Activated CD8-positive, alpha-beta T cell treated with anti-CD3 and anti-CD28 coated beads for 36 hours (primary cell): ENCODE data around the gene COL11A2. TPM values are rescaled to one million over a fixed set of nuclear protein-coding genes. Genes with fewer than 3 reads are reported as not detected.

Experiments
- ATAC-seq: fragments of 200-7000 bp; cut with Tn5 transposase; one replicate; pipeline ENCODE4 v1.10.0; 2021; ENCODE audit warnings: mild to moderate bottlenecking, moderate library complexity
- CTCF ChIA-PET: fragments of 350-600 bp; sonication (Branson Sonifier 250); formaldehyde crosslinking; loops from one replicate; lab custom pipeline; 2021; ENCODE audit warnings: antibody characterized with exemption; lab: Charles Lee
- POLR2A ChIA-PET: fragments of 350-600 bp; sonication (Branson Sonifier 250); formaldehyde crosslinking; loops from one replicate; lab custom pipeline; 2021; ENCODE audit warnings: antibody characterized with exemption; lab: Charles Lee
- DNase-seq: peaks from one replicate; pipeline ENCODE4 v3.0.0-alpha.2; 2020
- H3K27ac Mint-ChIP-seq: one replicate; pipeline ENCODE4 v1.8.0; 2021; ENCODE audit warnings: mild to moderate bottlenecking, mixed read lengths
- H3K27me3 Mint-ChIP-seq: one replicate; pipeline ENCODE4 v1.8.0; 2021; ENCODE audit warnings: mixed read lengths
- H3K36me3 Mint-ChIP-seq: one replicate; pipeline ENCODE4 v1.8.0; 2021; ENCODE audit warnings: low read depth, mixed read lengths
- H3K4me1 Mint-ChIP-seq: one replicate; pipeline ENCODE4 v1.8.0; 2021; ENCODE audit warnings: low read depth, mixed read lengths
- H3K4me3 Mint-ChIP-seq: one replicate; pipeline ENCODE4 v1.8.0; 2021; ENCODE audit warnings: mild to moderate bottlenecking, moderate library complexity, mixed read lengths
- H3K9me3 Mint-ChIP-seq: one replicate; pipeline ENCODE4 v1.8.0; 2021; ENCODE audit warnings: mixed read lengths
- intact Hi-C: fragments of 100-400 bp; cut with micrococcal nuclease; formaldehyde crosslinking; loops from one replicate; pipeline ENCODE4 v1.10.0; 2022
- total RNA-seq, 2 experiments: library from RNA; stranded (reverse); gene quantifications; one replicate each; pipeline ENCODE4 v1.2.3, GENCODE V29; 2021
- TF ChIP-seq, protein P1 (sequence below): fragments of 200-600 bp; IDR thresholded peaks from one replicate; pipeline ENCODE4 v1.8.0; 2022; ENCODE audit warnings: antibody characterized with exemption, mild to moderate bottlenecking

Gene COL11A2
- total RNA-seq, 2 experiments from 2014 or later, result 1.3 to 1.4 TPM

DNA sequence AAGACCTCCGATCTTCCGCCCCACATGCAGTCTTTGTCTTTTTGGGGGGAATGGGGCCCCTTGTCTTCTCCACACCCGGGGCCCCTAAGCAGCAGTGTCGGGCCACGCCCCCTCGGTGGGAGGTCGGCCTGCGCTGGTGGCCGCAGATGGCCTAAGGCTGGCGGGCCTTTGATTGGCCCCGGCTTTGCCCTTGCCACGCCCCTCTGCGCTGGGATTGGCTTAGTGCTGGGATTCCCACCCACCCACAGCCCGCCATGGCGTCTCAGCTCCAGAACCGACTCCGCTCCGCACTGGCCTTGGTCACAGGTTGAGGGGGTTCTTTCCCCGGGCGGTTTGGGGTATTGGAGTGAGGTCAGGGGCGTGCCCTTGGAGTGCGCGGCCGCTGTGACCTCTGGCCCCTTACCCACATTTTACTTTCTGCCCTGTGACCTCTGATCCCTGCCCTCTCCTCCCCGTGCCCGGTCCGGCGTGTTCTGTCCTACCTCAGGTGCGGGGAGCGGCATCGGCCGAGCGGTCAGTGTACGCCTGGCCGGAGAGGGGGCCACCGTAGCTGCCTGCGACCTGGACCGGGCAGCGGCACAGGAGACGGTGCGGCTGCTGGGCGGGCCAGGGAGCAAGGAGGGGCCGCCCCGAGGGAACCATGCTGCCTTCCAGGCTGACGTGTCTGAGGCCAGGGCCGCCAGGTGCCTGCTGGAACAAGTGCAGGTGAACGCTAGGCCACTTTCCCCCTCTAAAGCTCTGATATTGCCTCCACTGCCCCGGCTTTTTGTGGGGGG lies 12.3 kb upstream of the COL11A2 start, which contains the start of gene HSD17B8:
Gene HSD17B8, plus strand, starts transcription at position 241 of the 776 bp plus-strand sequence. Its CDS starts 14 bp downstream, at position 255.
- H3K4me3 Mint-ChIP-seq, result peak within 1 kb of the TSS; percentile 98
- ChIA-PET CTCF (interaction anchor here (0.8 to 2.0 kb wide), 4 partner anchors 12 to 186 kb away, joined by 3 to 13 read pairs (median 4); partner anchors contain the start of genes RPS18 and VPS52), POLR2A (interaction anchor here (0.8 to 2.4 kb wide), 14 partner anchors 8 to 351 kb away, joined by 3 to 18 read pairs (median 4); partner anchors contain the start of genes PSMB9, RGL2, RPS18 and TAP1)
- H3K4me1 Mint-ChIP-seq, result peaks cover 60% of the 10 kb centered on the region
- H3K9me3 Mint-ChIP-seq, result no peaks in the 10 kb centered on the region
- peak; percentile 98 for DNase-seq
- H3K27ac Mint-ChIP-seq, result peak within 1 kb of the TSS; percentile 99
- no peaks in the 10 kb centered on the region for H3K27me3 Mint-ChIP-seq
- H3K36me3 Mint-ChIP-seq, result peaks cover 47% of the 10 kb centered on the region
- intact Hi-C loops, result no loop called here
- TF ChIP-seq, protein P1, sequence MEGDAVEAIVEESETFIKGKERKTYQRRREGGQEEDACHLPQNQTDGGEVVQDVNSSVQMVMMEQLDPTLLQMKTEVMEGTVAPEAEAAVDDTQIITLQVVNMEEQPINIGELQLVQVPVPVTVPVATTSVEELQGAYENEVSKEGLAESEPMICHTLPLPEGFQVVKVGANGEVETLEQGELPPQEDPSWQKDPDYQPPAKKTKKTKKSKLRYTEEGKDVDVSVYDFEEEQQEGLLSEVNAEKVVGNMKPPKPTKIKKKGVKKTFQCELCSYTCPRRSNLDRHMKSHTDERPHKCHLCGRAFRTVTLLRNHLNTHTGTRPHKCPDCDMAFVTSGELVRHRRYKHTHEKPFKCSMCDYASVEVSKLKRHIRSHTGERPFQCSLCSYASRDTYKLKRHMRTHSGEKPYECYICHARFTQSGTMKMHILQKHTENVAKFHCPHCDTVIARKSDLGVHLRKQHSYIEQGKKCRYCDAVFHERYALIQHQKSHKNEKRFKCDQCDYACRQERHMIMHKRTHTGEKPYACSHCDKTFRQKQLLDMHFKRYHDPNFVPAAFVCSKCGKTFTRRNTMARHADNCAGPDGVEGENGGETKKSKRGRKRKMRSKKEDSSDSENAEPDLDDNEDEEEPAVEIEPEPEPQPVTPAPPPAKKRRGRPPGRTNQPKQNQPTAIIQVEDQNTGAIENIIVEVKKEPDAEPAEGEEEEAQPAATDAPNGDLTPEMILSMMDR, result no peak
- peak; percentile 56 for ATAC-seq

DNA sequence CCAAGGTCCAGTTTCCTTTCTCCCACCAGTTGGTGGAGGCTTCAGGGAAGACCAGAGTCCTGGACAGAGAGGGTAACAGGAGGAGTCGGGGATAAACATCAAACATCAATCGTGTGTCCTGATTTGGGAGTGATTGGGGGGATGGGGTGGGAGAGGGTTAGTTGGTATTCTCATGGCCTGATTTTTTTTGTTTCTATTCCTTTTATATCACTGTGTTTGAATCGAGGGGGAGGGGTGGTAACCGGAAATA lies 11.8 kb upstream of the COL11A2 start:
- DNase-seq (no peak), ATAC-seq (no peak)
- intact Hi-C loops, result no loop called here
- TF ChIP-seq, protein P1, result no peak
- no peaks in the 10 kb centered on the region for H3K9me3 Mint-ChIP-seq
- H3K27me3 Mint-ChIP-seq, result no peaks in the 10 kb centered on the region
- H3K4me3 Mint-ChIP-seq, result peak overlapping the region; percentile 98
- peaks cover 43% of the 10 kb centered on the region for H3K36me3 Mint-ChIP-seq
- H3K4me1 Mint-ChIP-seq, result peaks cover 58% of the 10 kb centered on the region
- ChIA-PET CTCF (interaction anchor here (1.6 to 2.0 kb wide), 2 partner anchors 44 to 68 kb away, joined by 4 to 13 read pairs; partner anchors contain the start of genes RPS18 and VPS52), POLR2A (interaction anchor here (0.8 to 2.4 kb wide), 5 partner anchors 9 to 232 kb away, joined by 3 to 18 read pairs (median 5); partner anchors contain the start of genes RGL2, RPS18, VPS52 and WDR46)
- peak overlapping the region; percentile 99 for H3K27ac Mint-ChIP-seq

DNA sequence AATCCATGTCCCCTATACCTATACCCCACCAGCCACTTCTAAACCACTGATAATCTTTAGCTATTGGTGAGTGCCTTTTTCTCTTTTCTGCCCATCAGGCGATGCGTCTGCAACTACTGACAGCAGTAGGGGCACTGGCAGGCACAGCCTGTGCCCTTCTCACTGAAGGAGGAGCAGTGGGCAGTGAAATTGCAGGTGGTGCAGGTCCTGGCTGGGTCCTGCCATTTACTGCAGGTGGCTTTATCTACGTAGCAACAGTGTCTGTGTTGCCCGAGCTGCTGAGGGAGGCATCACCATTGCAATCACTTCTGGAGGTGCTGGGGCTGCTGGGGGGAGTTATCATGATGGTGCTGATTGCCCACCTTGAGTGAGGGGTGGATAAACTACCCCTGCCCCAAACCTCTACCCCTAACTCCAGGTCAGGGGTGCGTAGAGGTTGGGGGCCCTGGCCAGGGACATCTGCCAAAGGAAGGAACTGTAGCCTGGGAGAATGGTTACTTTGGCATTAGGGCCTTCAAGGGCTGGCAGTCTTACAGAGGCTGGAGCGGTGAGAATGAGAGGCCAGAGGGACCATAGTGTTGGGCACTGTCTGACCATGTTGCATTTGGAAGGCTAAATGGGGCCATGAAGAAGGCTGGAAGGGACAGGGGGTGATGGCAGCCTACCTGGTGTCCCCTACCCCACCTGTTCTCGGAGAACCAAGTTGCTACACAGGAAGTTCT lies 11.3 kb upstream of the COL11A2 start:
- peak overlapping the region; percentile 99 for H3K27ac Mint-ChIP-seq
- H3K9me3 Mint-ChIP-seq, result no peaks in the 10 kb centered on the region
- intact Hi-C loops, result no loop called here
- POLR2A ChIA-PET, result interaction anchor here (1.0 to 1.5 kb wide), 3 partner anchors 14 to 73 kb away, joined by 3 to 5 read pairs (median 3); partner anchors contain the start of gene B3GALT4
- ATAC-seq (no peak), DNase-seq (no peak)
- peaks cover 57% of the 10 kb centered on the region for H3K4me1 Mint-ChIP-seq
- no peaks in the 10 kb centered on the region for H3K27me3 Mint-ChIP-seq
- TF ChIP-seq, protein P1, result no peak
- peak overlapping the region; percentile 98 for H3K4me3 Mint-ChIP-seq
- CTCF ChIA-PET, result interaction anchor here (1.2 kb wide), 1 partner anchor 45 kb away, joined by 4 read pairs; no protein-coding TSS in a partner anchor
- H3K36me3 Mint-ChIP-seq, result peaks cover 40% of the 10 kb centered on the region

DNA sequence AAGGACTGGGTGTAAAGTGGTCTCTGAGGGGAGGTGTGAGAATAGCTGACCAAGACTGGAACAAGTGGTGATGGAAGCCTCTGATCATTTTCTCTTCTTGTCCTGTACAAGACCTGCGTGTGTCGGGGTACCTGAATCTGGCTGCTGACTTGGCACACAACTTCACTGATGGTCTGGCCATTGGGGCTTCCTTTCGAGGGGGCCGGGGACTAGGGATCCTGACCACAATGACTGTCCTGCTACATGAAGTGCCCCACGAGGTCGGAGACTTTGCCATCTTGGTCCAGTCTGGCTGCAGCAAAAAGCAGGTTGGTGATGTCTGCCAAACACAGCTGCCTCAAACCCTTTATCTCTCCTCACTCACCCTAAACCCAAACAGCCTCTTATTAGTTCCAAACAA lies 10.5 kb upstream of the COL11A2 start:
- Mint-ChIP-seq H3K36me3 (peaks cover 40% of the 10 kb centered on the region), H3K27ac (peak overlapping the region; percentile 99), H3K4me1 (peaks cover 65% of the 10 kb centered on the region), H3K27me3 (no peaks in the 10 kb centered on the region), H3K4me3 (peak overlapping the region; percentile 98), H3K9me3 (no peaks in the 10 kb centered on the region)
- no peak for ATAC-seq
- TF ChIP-seq, protein P1, result no peak
- DNase-seq, result no peak
- intact Hi-C loops, result no loop called here
- CTCF ChIA-PET, result interaction anchor here (1.2 kb wide), 1 partner anchor 46 kb away, joined by 4 read pairs; no protein-coding TSS in a partner anchor
- POLR2A ChIA-PET, result interaction anchor here (0.7 to 1.5 kb wide), 4 partner anchors 13 to 74 kb away, joined by 3 to 5 read pairs (median 3); partner anchors contain the start of gene B3GALT4
